Measurements from ENCODE around the gene KTN1.
A peak's percentile ranks its signal among the peaks of the same experiment; 100 is the strongest.

The KTN1 gene

DNA sequence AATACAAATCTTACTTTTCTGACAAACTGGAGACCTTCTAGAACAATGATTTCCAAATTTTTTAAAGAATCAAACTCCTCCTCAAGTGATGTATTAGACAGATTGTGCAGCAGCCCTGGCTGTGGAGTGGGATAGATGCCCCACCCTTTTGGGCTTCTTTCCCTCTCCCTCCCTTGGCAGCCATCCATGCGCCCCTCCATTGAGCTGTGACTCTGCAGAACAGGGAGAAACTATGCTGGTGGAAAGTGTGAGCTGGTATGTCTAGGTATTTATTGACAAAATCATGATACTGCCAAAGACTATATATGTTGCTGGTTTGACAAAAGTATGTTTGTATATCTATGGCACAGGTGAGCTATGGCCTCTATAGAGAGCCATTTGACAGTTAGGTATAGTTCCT is 138.5 kb downstream of the KTN1 start:
- no peak for DNase-seq

DNA sequence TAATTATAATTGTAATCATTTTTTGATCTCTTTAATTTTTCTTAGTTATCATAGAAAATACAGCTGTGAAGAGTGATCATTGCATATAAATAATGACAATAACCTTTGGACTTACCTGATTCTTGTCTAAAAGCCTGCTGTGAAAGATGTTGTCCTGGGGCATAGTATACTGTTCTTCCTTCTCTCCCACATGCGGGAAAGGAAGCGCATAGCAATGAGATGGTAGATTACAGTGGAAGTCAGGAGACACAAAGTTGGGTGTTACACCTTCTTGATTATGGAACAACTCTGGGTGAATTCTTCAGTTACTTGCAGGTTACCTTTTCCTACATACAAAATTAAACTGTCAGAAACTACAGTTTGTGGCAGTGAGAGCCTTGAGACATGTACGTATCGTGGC is 140.8 kb downstream of the KTN1 start:
- DNase-seq = no peak

DNA sequence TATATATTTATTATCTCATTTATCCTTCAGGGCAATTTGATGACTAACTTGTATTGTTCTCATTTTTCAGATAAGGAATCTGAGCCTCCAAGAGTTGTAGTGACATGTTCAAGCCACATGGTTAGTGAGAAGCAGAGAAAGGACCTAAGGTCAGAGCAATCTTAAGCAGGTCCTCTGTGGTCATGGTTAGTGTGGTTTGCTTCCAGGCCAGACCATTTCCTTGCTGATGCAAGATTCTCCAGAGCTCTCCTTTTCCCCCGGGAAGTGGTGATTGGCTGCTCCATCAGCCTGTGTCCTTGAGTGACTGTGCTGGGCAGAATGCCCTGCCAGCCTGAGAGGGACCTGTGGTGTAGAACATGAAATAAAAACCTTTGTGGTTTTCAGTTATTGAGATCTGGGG is 141.3 kb downstream of the KTN1 start:
- no peak for DNase-seq

DNA sequence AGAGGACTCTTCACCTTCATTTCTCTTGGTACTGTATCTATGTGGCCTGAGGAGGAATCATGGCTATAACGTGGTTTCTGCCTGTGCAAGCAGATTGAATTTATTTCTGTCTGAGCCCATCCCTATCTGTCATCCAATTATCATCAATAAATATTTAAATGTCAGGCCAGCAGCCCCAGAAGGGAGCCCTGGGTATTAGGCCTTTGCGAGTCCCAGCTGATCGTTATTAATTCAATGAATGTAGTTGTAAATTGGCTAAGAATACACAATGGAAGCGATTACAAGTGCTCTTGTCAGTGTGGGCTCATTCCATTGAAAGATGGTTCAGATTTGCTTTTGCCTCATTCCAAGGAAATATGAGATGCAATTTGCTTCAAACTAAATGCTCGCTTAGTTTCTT is 142.0 kb downstream of the KTN1 start:
- no peak for DNase-seq

DNA sequence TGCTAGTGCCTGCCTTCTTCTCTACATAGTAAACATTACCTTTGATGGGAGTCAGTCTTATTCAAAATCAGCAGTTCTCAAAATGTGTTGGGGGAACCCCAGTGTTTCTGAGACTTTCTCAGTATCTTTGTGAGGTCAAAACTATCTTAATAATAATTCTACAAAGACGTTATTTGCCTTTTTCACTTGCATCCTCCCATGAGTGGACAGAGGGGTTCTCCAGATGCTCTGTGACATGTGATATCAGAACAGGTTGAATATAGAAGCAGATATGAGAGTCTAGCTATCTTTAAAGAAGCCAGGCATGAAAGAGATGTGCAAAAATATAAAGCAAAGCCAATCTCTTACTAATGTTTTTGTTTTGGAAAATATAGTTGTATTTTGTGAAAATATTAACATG is 144.7 kb downstream of the KTN1 start:
- no peak for DNase-seq

DNA sequence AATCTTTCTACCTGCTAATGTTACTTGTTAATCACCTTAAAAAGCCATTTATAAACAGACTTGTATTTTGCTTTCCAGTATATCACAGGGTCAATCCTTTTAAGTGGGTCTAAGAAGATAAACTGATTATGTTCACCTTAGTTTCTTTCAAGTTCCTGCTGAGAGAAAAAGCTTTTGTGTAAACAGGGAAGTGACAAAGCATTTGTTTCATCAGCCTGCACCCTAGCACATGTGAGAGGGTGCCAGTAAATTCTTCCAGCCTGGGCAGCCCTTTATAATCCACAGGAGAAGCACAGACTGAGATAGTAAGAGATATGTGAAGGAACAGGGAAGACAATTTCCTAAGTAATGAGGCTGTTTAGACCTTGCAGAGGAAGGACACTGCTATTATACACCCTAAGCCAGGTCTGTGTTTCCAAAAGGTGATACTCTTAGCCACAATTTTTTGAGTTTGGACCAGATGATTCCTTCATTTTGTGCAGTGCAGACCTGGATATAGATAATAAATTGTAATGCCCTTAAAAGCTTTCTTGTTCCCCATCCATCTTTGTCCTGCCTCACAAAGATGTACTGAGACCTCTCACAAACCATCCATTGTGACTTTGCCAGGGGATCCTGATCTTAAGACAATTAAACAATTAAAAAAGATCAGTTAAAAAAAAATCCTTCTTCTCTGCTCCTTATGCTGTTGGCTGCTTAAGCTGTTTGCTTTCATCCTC is 150.7 kb downstream of the KTN1 start:
- DNase-seq = peak in 1 of 2 donors; percentile 3

DNA sequence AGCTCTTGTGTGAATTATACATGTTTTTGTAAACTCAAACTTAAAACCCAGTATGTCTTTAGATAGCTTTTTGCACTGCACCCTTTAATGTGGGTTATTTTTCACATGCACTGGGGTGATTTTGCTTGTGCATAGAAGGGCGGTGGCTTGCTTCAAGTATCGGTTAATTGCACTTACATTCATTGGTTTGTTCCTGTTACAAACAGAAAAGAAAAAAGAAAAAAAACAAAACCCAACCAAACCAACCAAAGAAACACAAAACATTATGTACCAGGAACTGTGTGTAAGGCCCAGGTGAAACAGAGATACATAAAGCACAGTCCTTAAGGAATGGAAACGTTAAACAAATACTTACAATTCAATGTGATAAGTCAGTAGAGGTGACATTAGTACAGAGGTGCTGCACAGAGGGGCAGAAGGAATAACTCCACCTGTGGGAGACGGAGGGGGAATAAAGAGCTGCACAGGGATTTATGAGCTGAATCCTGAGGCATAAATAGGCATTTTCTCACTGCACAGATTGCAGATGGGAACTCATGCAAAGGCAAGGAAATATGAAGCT is 151.4 kb downstream of the KTN1 start:
- no peak for DNase-seq

DNA sequence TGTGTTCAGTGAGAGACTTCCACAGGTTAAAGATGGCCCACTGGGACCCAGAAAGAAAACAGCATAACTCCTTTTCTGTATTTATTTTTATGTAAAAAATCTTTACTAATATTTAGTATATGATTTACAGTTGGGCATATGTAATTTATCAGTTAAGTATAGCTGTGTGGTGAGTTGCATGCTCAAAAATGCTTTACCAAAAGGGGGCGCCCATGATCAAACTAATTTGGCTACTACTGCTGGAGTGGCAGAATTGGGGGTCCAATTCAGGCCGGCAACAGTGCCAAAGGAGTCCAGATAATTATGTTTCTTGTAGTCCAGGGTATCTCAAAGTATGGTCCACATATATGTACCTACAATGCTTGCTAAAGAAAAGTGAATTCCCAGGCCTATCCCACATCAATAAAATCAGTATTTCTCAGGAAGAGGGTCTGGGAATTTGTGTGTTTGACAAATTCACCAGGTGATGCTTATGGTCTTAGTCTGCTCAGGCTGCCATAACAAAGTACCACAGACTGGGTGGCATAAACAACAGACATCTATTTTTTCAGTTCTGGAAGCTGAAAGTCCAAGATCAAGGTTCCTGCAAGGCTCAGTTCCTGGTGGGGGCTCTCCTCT is 152.0 kb downstream of the KTN1 start:
- peak; percentile 11 to 76 for DNase-seq

DNA sequence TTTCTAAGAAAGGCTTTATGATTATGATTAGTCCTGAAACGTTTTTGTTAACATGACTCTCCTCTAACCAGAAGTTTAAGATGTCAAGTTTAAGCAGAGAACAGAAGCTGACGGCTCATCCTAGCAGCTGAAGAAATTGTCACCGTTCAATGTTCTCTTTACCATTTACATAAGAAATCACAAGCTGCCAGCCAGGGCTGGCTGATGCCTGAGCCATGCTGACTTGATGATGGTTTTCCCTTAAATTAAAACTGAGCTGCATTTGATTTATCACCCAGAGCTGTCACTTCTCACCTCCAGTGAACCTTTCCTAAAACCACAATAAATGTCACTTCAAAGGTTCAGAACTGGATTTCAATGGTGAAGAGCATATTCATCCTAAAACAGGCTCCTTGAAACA is 153.6 kb downstream of the KTN1 start:
- no peak for DNase-seq
